ENCODE data around the gene VWF. TPM values are rescaled to one million over a fixed set of nuclear protein-coding genes. Genes with fewer than 3 reads are reported as not detected.

VWF gene
- total RNA-seq, 4 donors from 2014 or later: 21.1 to 92.5 (median 49.7) TPM

GRCh38 chr12:6070472-6071257 lies 53.8 kb downstream of the VWF start:
- TF ChIP-seq CTCF (IDR thresholded peaks at IDR 0.05) (no peak), POLR2A (IDR thresholded peaks at IDR 0.05) (no peak)
- 43 to 48% methylated on average over 9 to 10 of the region's 11 CpGs for WGBS, 2 donors
- Histone ChIP-seq H3K9me3 (no peaks in the 10 kb centered on the region), H3K4me3 (no peak overlapping the region), H3K27ac (peak overlapping the region; percentile 71 to 93 (median 87)), H3K27me3 (no peaks in the 10 kb centered on the region), H3K4me1 (peaks cover 60 to 100% (median 61%) of the 10 kb centered on the region in 3 donors), H3K36me3 (no peaks in the 10 kb centered on the region)
- no peak for DNase-seq
- intact Hi-C loops (cut with DNase I): no loop called here

- Histone ChIP-seq H3K27me3 (no peaks in the 10 kb centered on the region), H3K4me3 (no peak overlapping the region), H3K27ac (peak overlapping the region; percentile 71 to 93 (median 87)), H3K4me1 (peaks cover 58 to 100% (median 62%) of the 10 kb centered on the region in 3 donors), H3K36me3 (no peaks in the 10 kb centered on the region), H3K9me3 (no peaks in the 10 kb centered on the region)
- no peak for DNase-seq
- intact Hi-C loops (cut with DNase I): no loop called here
- TF ChIP-seq CTCF (IDR thresholded peaks at IDR 0.05) (no peak), POLR2A (IDR thresholded peaks at IDR 0.05) (peak in 1 of 4 donors; percentile 17)
- WGBS, 2 donors: 16 to 22% methylated on average over 6 of the region's 8 CpGs
Measured at GRCh38 chr12:6069437-6070093, 54.9 kb downstream of the VWF start.

- Histone ChIP-seq H3K4me1 (peaks cover 64 to 100% (median 69%) of the 10 kb centered on the region in 3 donors), H3K4me3 (no peak overlapping the region), H3K27me3 (no peaks in the 10 kb centered on the region), H3K27ac (peak overlapping the region in 2 of 4 donors; percentile 91 to 93), H3K36me3 (no peaks in the 10 kb centered on the region), H3K9me3 (no peaks in the 10 kb centered on the region)
- 72 to 81% methylated on average over 9 of the region's 9 CpGs for WGBS, 2 donors
- TF ChIP-seq POLR2A (IDR thresholded peaks at IDR 0.05) (no peak), CTCF (IDR thresholded peaks at IDR 0.05) (no peak)
- no peak for DNase-seq
- intact Hi-C loops (cut with DNase I): no loop called here
Measured at GRCh38 chr12:6068227-6068626, 56.2 kb downstream of the VWF start.

GRCh38 chr12:6067152-6067916 lies 57.1 kb downstream of the VWF start:
- peak overlapping the region; percentile 69 to 93 (median 88) for H3K27ac ChIP-seq
- TF ChIP-seq POLR2A (IDR thresholded peaks at IDR 0.05): no peak
- peak in 5 of 6 experiments; percentile 34 to 62 (median 40) for TF ChIP-seq CTCF (IDR thresholded peaks at IDR 0.05)
- H3K4me3 ChIP-seq: no peak overlapping the region
- peaks cover 56 to 100% (median 72%) of the 10 kb centered on the region in 3 donors for H3K4me1 ChIP-seq
- intact Hi-C loops (cut with DNase I): no loop called here
- H3K36me3 ChIP-seq: peaks cover 0 to 8% (median 0%) of the 10 kb centered on the region in 3 donors
- no peak for DNase-seq
- no peaks in the 10 kb centered on the region for H3K27me3 ChIP-seq
- no peaks in the 10 kb centered on the region for H3K9me3 ChIP-seq
- 53 to 61% methylated on average over 15 to 16 of the region's 16 CpGs for WGBS, 2 donors
